NCI-H2227 treated with DMSO at 0.1 percent for 48 hours (cell line): Measurements from ENCODE around the gene CCDC183.
"Not testable (repeated sequence)": the region's sequence is repeated elsewhere in the genome, so short reads cannot be mapped to it uniquely, and the experiment has no call there.

Source experiments
- DNase-seq: peaks from one replicate; lab custom pipeline; 2025; lab: John Stamatoyannopoulos, UW

Gene CCDC183

GRCh38 chr9:136802321-136802720 lies 6.2 kb downstream of the CCDC183 start:
- no peak for DNase-seq

DNA sequence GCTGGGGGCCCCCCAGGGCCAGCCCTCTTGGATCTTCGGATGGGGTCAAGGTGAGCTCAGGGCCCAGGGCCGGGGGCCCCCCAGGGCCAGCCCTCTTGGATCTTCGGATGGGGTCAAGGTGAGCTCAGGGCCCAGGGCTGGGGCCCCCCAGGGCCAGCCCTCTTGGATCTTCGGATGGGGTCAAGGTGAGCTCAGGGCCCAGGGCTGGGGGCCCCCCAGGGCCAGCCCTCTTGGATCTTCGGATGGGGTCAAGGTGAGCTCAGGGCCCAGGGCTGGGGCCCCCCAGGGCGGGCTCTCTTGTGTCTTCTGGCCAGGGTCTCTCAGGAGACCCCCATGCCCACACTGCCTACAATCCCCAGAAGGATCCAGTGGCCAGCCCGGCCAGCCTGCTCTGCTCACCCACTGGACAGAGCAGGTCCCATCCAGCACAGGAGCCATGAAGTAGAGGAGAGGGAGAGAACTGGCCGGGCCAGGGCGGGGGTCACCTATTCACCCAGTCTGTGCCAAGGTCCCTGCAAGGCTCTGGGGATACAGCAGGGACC lies 6.9 kb downstream of the CCDC183 start:
- DNase-seq = not testable (repeated sequence)

DNA sequence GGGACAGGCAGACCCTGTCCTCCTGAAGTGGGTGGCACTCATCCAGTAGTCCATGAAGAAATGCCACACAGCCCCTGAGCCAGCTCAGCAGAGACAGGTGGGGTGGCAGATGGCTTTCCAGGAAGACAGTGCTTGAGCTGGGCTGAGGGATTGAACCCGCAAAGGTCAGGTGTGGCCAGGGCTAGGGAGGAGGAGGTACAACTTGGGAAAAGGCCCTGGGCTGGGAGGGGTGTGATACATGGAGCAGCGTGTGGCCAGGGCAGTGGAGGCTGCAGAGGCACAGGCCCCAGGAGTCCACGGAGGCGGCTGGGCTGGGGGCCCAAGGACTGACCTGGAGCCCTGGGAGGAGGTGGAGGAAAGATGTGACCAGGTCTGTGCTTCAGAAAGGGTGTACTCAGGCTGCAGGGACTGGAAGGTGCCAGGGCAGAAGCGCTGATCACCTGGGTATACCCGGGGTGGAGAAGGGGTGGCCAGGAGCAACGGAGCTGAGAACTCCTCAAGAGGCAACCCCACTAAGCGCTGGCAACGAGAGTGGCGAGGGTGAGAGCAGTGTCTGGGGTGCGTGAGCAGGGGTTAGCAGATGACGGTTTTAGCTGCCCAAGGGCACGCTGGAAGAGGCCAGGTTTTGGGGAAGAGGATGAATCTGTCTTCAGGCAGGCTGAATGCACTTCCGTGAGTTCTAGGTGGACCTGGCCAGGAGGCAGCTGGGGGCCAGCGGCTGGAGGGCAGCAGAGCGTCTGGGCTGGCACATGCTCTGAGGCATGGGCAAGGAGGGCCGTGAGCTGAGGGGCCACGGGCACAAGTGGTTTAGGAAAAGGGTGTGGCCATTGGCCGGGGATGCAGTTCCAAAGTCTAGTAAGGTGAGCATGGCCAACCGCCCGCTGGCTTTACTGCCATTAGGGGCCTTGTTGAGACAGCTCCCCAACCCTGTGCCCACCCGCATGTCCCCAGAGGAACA lies 7.7 kb downstream of the CCDC183 start:
- DNase-seq = no peak

- no peak for DNase-seq
Observed at GRCh38 chr9:136804509-136805206, 8.5 kb downstream of the CCDC183 start.

DNA sequence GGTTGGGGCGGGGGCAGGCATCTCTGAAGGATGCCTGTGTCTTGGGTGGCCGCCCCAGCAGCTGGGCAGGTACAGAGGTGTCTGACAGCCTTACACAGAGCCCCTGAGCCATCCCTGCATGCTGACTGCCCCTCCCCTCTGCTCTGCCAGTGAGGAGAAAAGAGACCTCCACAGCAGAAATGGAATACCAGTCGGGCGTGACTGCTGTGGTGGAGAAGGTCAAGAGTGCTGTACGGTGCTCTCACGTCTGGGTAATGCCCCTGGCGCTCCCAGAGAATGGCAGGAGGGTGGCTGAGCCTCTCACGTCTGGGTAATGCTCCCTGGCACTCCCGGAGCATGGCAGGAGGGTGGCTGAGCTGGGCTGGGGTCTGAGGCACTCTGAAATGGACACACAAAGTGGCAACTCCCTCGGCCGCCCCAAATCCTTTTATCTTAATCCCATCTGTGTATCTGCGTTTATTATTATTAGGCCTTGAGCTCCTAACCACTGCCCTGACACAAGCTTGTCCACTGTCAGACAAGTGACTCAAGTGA lies 9.1 kb downstream of the CCDC183 start:
- no peak for DNase-seq

- no peak for DNase-seq
Observed at GRCh38 chr9:136806067-136806466, 9.9 kb downstream of the CCDC183 start.

DNA sequence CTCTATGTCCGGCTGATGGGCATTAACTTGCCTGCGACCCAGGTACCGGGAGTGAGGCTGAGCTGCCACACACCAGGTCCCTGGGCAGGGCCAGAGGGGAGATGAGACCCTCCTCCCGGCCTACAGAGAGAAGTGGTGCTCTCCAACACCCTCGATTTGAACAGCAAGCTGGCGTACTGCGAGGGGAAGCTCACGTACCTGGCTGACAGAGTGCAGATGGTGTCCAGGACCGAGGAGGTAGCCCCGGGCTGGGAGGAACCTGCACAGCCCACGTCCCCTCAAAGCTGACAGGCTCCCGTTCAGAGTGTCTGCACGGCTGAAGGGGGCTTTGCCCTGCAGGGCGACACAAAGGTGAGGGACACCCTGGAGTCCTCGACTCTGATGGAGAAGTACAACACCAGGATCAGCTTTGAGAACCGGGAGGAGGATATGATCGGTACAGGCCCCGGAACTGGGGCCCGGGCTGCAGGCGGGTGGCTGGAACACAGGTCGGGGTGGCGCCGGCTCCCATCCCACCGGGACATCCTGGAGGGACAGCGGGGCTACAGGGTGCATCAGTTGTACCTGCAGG lies 10.6 kb downstream of the CCDC183 start:
- no peak for DNase-seq

GRCh38 chr9:136807281-136808074 lies 11.3 kb downstream of the CCDC183 start, which contains the start of gene RABL6:
Gene RABL6 (plus strand): TSS chr9:136807948. CDS start chr9:136808197, 249 bp downstream.
- DNase-seq = peak; percentile 37

DNA sequence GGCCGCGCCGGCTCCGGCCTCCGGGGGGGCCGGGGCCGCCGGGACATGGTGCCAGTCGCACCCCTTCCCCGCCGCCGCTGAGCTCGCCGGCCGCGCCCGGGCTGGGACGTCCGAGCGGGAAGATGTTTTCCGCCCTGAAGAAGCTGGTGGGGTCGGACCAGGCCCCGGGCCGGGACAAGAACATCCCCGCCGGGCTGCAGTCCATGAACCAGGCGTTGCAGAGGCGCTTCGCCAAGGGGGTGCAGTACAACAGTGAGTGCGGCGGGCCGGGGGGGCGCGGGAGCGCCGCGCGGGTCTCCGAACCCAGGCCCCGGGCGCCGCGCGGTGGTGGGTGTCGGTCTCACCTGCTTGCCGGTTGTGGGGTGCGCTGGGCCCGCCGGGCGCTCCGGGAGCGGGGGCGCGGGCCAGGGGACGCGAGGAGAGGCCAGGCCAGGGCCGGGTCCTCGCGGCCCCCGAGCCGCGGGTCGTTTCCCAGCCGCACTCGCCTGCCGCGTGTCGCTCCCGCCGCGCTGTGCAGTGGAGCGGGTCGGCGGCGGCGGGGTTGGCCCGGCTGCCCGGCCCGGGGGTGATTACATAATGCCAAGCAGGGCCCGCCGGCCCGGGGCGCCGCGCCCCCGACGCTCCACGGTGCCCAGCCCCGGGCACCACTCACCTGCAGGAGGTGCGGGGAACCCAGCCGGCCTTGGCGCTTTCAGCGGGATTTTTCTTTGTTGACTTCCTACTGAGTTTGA lies 12.1 kb downstream of the CCDC183 start:
- no peak for DNase-seq

- DNase-seq = peak; percentile 9
Observed at GRCh38 chr9:136808806-136809158, 12.6 kb downstream of the CCDC183 start.

DNA sequence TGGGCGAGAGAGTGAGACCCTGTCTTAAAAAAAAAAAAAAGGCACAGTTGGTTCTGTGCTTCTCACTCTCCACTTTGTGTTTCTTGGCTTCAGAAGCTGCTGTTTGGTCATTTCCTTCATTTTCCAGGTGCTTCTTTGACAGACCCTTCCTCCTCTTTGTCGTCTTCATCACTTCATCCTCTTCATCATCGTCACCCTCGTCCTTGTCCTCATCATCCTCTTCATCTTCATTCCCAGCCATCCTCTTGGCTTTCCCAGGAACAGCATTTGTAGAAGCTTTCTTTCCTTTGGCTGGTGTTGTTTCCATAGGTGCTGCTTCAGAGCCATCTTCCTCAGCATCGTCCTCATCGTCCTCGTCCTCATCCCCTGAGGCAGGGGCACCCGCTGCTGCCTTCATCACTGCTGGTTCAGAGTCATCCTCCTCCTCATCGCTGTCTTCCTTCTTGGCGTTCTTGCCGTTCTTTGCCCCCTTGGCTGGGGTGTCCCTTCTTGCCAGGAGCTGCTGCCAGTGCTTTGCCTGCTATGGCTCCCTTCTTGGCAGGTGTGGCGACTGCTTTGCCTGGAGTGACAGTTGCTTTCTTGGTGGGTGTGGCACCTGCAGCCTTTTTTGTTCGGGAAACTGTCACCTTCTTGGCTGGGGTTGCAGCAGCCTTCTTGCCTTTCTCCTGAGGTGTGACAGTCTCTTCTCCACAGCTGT lies 18.7 kb downstream of the CCDC183 start:
- no peak for DNase-seq

DNA sequence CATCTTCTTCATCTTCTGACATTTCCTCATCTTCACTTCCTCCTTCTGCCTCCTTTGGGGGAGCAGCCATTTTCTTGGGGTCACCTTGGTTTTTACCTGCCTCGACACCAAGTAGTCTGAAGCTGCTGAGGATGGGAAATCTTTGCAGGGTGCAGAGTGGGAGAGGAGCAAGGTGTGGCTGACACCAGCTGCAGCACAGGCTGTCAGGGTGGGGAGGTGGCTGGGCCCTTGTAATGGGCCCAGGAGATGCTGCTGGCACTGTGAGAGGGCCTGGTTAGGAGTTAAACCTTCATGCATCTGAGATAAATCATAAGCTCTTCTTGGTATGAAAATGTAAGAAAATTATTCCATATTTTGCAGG lies 19.3 kb downstream of the CCDC183 start:
- no peak for DNase-seq

DNA sequence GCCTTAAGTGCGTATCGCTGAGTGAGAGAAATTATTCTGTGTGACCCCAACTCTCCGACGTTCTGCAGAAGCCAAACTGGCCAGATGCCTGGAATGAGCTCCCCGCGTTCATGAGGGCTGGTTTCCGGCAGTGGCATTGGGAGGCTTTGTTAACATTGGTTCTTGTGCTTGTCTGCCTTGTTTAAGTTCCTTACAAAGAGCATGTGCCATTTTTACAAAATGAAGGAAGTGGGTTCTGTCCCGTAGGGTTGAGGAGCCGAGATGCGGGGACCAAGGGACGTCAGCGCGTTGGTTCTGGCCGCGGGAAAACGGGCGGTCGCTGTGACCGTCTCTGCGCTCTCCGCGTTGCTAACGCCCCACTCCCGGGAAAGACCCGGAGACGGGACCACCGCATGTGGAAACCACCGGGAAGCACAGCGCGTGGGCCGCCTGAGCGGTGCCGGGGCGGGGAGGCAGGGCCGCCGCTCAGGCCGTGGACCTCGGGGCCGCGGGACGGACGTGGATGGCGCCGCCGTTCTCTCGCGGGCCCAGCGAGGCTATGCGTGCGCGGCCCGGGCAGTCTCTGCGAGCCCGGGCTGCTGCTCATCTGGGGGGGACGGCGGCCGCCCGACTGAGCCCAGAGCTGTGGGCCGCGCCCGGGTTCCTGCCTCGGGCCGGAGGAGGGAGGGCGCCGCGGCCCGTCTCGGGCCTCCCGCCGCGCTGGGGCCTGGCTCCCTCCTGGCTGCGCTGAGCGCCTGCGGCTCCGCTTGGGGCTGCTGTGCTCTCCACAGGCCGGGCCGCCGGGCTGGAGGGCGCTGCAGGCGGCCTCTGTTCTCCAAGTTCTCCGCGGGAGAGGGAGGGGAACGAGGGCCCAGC lies 25.1 kb downstream of the CCDC183 start:
- DNase-seq = no peak

GRCh38 chr9:136821826-136822544 lies 25.8 kb downstream of the CCDC183 start:
- no peak for DNase-seq

GRCh38 chr9:136823136-136824046 lies 27.3 kb downstream of the CCDC183 start:
- no peak for DNase-seq

DNA sequence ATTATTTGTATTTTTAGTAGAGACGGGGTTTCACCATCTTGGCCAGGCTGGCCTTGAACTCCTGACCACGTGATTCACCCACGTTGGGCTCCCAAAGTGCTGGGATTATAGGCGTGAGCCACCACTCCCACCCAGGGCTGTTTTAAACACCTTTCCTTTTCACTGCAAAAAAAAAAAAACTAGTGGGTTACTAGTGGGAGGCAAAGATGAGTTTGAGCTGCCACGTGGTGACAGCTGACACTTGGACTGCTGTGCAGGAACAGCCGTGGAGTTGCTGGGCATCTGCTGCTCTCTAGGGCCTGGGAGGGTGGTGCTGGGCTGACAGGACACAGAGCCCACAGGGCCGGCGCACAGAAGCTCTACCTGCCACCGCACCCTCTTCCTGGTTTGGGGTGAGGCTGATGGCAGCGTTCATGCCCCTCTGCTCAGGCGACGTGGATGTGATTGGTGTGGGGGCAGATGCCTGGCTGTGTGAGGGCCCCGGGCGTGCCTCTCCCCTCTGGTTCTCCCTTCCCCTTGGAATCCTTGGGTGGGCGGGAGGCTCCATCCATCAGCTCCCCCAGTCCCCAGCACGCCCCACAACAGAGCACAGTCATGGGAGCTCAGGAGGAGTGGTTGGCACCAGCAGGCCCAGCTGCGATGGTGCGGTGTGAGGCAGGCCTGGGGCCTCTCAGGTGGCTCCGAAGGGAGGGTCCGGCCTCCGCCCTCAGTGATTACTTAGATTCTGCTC lies 28.5 kb downstream of the CCDC183 start:
- DNase-seq = no peak
